GM19438 (cell line): ENCODE measurements around the gene SORT1.
"Not testable (repeated sequence)": the region's sequence is repeated elsewhere in the genome, so short reads cannot be mapped to it uniquely, and the experiment has no call there.

ENCODE experiments used
- ATAC-seq: cut with Tn5 transposase; IDR thresholded peaks from one replicate; pipeline ENCODE4 v1.9.1; 2021; ENCODE audit warnings: low read depth; ENCODE audit not compliant: unreplicated experiment

SORT1 gene

GRCh38 chr1:109301874-109302273 is 95.8 kb downstream of the SORT1 start:
- ATAC-seq = no peak

GRCh38 chr1:109300650-109301151 is 97.0 kb downstream of the SORT1 start:
- ATAC-seq = no peak

- ATAC-seq = no peak
Observed at GRCh38 chr1:109299558-109300343, 98.0 kb downstream of the SORT1 start.

- no peak for ATAC-seq
Observed at GRCh38 chr1:109298666-109299557, 98.8 kb downstream of the SORT1 start.

GRCh38 chr1:109296782-109297181 is 100.9 kb downstream of the SORT1 start:
- ATAC-seq = no peak

- no peak for ATAC-seq
Observed at GRCh38 chr1:109295712-109296415, 101.9 kb downstream of the SORT1 start.

GRCh38 chr1:109294481-109294880 is 103.2 kb downstream of the SORT1 start:
- no peak for ATAC-seq

GRCh38 chr1:109293026-109293425 is 104.7 kb downstream of the SORT1 start:
- no peak for ATAC-seq

GRCh38 chr1:109292364-109292763 is 105.4 kb downstream of the SORT1 start:
- ATAC-seq = no peak

- no peak for ATAC-seq
Observed at GRCh38 chr1:109290998-109291397, 106.7 kb downstream of the SORT1 start.

- ATAC-seq = no peak
Observed at GRCh38 chr1:109290137-109290536, 107.6 kb downstream of the SORT1 start.

- not testable (repeated sequence) for ATAC-seq
Observed at GRCh38 chr1:109286762-109287161, 111.0 kb downstream of the SORT1 start.

- ATAC-seq = peak; percentile 41
Observed at GRCh38 chr1:109283748-109284600, 113.7 kb downstream of the SORT1 start.

GRCh38 chr1:109282952-109283747 is 114.6 kb downstream of the SORT1 start, which contains the start of gene PSRC1:
Gene PSRC1 (minus strand): TSS chr1:109283145.
- peak; percentile 94 for ATAC-seq

GRCh38 chr1:109282497-109282951 is 115.2 kb downstream of the SORT1 start:
- no peak for ATAC-seq

GRCh38 chr1:109281680-109282496 is 115.8 kb downstream of the SORT1 start:
- ATAC-seq = no peak

GRCh38 chr1:109280862-109281261 is 116.9 kb downstream of the SORT1 start:
- no peak for ATAC-seq
